Activated CD8-positive, alpha-beta memory T cell treated with anti-CD3 and anti-CD28 coated beads for 24 hours (primary cell): ENCODE data around the gene HK2.
"Not testable (repeated sequence)": the region's sequence is repeated elsewhere in the genome, so short reads cannot be mapped to it uniquely, and the experiment has no call there.

Experiments used
- DNase-seq: peaks from one replicate; pipeline ENCODE4 v3.0.0-alpha.2; 2020

HK2 gene

DNA sequence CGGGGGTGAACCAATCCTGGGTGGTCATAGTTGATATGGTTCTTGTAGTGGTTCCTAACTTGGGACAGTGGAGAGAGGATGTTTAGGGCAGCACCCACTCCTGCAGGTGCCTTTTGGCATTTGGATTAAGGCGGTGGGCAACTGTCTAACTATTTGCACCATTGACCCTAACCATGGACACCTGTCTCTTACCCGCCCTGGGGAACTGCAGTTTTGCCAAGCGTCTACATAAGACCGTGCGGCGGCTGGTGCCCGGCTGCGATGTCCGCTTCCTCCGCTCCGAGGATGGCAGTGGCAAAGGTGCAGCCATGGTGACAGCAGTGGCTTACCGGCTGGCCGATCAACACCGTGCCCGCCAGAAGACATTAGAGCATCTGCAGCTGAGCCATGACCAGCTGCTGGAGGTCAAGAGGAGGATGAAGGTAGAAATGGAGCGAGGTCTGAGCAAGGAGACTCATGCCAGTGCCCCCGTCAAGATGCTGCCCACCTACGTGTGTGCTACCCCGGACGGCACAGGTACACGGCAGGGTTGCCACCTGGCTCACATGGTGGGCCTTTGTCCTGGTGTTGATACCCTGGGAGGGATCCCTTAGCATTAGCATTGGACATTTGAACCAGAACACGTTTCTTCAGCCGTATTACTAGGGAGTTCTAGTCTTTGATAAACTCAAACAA, 46.3 kb downstream of the HK2 start:
- no peak for DNase-seq

DNA sequence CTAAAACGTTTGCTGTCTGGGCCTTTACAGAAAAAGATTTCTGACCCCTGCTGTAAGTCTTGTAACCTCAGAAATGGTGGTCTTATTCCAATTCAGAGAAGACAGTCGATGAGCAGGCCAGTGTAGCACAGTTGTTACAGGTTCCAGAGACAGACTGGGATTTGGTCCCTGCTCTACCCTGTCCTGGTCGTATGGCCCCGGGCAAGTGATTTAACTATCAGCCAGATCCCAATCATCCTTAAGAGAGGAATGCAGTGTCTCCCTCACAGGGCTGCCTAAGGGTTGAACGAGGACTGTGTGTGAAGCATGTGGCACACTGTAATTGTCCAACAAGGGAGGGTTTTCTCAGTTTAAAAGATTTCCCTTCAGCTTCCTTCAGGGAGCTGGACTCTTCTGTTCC, 47.2 kb downstream of the HK2 start:
- no peak for DNase-seq

DNA sequence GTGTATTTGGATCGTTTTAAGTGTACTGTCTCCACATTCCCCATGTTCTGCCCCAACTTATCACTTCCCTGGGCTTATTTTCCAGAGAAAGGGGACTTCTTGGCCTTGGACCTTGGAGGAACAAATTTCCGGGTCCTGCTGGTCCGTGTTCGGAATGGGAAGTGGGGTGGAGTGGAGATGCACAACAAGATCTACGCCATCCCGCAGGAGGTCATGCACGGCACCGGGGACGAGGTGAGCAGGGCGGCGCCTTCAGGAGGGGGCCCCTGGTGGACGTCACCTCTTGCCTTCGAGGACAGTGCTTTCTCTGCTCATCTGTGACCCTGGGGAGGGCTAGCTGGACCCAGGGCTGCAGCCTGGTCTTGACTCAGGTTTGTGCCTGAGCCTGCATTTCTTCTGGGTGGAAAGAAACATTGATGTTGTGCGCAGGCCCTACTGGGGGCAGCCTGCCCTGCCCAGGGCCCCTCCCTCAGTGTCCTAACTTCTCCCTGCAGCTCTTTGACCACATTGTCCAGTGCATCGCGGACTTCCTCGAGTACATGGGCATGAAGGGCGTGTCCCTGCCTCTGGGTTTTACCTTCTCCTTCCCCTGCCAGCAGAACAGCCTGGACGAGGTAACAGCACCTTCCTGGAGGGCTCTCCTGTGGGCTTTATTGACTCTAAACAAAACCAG, 47.8 kb downstream of the HK2 start:
- DNase-seq, result no peak

DNA sequence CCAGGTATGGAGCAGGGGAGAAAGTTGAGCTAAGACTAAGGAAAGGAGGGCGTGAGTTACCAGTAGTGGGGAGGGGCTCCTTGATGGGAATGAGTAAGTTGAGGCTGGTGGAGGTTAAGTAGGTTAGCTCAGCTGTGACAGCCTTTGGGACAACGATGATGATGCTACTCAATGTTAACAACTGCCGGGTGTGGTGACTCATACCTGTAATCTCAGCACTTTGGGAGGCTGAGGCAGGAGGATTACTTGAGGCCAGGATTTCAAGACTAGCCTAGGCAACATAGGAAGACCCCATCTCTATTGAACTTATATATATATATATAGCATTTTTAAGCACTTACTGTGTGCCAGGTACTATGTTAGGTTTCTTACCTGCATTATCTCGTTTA, 48.4 kb downstream of the HK2 start:
- no peak for DNase-seq

DNA sequence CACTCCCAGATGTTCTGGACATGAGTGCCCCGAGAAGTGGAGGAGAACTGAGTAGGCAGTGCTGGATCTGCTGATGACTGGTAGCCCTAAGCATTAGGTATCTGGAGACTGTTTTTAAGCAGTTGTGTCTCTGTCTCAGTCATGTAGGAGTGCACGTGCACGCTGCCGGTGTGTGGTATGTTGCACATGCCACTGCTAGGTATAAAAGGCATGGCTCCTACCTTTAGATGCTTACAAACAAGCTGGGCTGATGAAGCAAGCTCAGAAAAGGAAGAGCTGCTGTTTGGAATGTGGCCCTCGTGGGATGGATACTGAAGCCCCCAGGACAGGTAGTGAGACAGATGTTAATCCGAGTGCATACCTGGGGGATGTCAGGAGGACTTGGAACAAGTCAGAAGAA, 49.1 kb downstream of the HK2 start:
- no peak for DNase-seq

DNA sequence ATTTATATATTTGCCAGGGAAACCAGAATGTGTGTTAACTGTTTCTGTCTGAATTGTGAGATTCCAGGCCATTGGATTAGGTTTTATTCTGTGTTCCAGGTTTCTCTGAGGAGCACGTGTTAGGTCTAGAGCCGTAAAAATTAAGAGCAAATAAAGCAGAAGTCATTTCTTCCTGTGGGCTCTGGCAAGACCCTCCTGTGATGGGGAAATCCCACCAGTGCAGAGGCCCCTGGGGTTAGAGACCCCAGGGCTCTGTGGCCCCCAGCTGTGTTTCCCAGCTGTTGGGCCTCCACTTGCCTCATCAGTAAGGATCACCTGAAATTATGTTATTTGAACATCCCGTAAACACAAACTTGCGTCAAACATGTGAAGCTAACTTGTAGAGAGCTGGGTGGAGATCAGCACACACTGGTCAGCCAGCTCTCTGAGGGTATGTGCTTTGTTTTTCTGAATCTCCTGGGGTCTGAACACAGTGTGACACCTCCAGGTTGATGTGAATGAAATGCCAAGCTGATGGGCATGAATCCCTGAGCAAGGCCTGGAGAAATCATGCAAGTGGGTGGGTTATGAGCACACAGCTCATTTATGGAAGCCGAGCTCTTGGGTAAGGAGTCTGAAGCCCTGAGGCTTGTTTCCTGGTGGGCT, 50.3 kb downstream of the HK2 start:
- no peak for DNase-seq

DNA sequence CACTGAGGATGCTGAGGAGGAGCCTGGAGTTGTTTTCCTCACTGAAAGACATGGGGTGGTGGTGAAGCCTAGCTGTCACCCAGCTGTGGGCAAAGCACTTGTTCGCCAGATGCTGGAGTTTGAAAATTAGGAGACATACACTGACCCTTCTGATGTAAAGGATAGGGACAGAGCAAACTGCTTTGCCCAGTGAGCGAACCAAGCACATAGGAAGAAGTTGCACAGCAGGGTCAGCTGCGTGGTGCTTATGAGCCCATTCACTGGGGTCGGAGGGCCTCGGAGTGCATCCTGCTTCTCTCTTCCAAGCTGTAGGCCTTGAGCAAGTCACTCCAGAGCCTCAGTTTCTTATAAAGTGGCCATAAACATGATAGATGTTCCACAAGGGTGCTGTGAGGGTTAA, 50.9 kb downstream of the HK2 start:
- no peak for DNase-seq

DNA sequence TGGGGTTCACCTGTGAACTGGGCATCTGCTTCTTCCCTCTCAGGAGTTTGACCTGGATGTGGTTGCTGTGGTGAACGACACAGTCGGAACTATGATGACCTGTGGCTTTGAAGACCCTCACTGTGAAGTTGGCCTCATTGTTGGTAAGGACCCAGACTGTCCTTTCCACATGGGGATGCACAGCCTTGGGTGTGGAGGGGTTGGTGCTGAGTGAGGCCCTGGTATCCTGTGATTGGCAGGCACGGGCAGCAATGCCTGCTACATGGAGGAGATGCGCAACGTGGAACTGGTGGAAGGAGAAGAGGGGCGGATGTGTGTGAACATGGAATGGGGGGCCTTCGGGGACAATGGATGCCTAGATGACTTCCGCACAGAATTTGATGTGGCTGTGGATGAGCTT, 52.3 kb downstream of the HK2 start:
- no peak for DNase-seq

DNA sequence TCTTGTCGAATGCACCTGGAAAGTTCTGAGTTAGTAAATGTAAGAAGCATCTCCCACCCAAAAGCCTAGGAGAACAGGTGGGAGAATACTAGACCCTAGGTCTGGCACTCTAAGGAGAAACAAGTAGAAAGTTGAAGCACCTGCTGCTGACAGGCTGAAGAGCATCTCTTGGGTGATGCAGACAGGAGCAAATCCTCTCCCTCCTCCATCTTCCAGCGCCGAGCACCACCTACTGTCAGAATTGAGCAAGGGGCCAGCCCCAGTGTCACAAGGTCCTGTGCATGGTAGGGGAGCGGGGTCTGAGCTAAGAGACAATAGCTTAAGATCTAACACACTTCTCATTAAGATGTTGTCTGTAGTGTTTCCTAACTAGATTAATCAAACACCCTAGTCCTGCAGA, 52.9 kb downstream of the HK2 start:
- DNase-seq, result no peak

DNA sequence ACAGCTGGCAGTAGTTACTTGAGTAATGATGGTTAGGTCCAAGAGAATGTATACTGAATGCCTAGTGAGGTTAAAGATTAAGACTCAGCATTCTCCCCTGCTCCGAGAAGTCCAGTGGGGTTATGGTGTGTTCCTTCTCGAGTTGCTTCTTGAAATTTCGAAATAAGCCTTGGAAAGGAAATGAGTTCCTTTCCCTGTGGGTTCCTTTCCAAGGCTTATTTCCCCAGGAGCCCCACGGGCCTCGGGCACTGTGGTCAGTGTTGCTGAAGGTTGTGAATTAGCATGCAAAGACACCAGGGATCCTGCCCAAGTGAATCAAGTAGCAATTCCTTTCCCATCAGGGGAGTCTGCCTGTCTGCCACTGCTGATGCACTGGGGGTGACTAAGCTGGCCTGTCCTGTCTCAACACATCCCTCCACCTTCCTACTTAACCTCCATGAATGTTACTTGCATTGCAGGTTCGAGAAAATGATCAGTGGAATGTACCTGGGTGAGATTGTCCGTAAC, 53.6 kb downstream of the HK2 start:
- peak; percentile 41 for DNase-seq

DNA sequence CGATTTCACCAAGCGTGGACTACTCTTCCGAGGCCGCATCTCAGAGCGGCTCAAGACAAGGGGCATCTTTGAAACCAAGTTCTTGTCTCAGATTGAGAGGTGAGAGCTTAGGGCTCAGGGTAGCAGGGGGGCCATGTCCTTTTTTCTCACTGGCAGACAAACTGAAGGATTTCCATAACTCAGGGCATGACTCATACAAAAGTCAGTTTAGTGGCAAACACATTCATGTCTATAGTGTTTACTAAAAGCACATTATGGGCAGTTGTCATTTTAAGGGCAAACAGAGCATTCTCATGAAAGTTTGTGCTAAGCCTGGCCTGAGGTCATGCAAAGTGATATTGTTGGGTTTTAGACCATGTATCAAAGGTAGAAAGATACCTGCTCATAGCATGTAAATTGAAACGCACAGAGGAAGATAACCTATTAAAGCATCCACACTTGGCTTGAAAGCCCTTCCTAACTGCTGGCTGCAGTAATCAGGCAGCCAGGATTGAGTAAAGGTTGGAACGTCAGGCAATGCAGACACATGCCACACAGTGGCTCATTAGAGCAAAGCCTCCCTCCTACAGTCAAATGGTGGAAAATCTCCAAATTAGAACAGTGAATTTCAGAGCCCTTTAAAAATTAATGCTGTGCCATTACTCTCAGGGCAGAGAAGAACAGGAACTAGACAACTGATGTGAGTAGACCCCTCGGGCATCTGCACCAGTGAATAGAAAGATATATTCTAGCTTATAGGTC, 54.2 kb downstream of the HK2 start:
- no peak for DNase-seq

DNA sequence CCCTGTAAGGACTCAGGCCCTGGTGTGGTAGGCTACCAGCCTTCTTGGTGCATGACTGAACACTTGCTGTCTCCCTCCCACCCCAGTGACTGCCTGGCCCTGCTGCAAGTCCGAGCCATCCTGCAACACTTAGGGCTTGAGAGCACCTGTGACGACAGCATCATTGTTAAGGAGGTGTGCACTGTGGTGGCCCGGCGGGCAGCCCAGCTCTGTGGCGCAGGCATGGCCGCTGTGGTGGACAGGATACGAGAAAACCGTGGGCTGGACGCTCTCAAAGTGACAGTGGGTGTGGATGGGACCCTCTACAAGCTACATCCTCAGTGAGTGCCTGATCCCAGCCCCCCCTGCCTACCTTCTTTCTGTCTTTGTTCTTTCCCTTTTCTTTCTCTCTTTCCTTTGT, 55.2 kb downstream of the HK2 start:
- DNase-seq, result no peak

DNA sequence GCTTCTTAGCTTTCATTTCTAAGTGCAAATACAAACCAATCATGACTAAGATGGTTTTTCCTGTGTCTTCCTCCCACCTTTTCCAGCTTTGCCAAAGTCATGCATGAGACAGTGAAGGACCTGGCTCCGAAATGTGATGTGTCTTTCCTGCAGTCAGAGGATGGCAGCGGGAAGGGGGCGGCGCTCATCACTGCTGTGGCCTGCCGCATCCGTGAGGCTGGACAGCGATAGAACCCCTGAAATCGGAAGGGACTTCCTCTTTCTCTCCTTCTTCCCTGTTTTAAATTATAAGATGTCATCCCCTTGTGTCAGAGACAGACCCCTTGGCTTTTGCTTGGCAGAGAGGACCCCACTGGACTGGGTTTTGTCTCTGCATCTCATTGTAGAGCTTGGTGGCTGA, 56.8 kb downstream of the HK2 start:
- DNase-seq, result no peak

DNA sequence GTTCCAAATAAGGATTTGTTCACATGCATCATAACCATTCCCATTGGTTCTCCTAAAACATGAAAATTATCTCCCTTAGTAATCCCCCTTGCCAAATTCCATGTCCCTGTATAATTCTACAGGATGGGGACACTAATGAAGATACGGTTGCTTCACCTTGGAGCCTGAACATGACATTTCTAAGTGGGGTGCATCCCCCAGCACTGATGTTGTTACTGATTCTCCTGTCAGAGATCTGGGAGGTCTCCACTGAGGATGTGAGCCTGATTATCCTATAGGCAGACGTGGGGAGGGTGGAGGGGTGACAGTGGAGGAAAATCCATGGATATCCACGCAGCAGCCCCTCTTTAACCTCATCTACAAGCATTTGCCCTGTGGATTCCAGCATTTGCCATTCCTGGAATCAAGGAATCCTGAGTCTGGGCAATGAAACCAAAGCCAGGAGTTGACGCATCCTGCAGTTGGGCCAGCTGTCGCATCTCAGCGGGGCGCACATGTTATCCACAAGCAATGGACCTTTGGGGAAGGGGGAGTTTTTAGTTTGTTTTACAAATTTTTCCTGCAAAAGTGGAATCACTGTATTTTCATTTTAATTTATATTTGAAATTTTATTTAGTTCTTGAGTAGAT, 57.3 kb downstream of the HK2 start:
- DNase-seq, result no peak

DNA sequence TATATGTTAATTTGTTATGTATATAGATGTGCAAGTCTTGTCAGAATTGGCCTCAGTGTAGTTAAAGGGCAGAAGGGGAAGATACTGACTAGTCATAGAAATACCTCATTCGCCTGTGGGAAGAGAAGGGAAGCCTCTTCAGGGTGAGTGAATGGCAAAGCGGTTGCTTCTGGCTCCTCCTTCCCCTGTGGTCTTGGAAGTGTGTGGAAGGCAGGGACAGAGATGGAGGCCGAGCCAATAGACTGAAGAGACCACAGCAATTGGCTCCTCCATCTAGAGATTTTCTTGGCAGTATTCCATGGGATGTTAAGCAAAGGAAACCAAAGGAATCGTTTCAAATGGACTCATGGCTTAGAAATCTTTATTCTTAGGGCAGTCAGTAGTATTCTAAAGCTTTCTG, 57.9 kb downstream of the HK2 start:
- DNase-seq, result not testable (repeated sequence)

DNA sequence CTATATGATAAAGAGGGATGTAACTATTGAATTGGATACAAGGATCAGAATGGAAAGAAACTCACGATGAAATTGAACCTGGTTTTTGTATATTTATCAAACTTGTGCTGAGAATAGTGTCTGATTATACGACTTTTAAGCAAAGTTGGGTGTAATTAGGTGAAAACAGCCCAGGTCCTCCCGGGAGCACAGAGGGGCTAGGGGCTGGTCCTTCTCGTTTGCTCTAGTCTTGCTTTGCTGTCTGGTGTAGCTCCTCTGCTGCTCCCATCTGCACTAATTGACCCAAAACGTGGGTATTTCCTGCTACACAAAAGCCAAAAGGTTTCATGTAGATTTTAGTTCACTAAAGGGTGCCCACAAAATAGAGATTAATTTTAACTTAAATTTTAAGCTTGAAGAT, 58.7 kb downstream of the HK2 start:
- no peak for DNase-seq

DNA sequence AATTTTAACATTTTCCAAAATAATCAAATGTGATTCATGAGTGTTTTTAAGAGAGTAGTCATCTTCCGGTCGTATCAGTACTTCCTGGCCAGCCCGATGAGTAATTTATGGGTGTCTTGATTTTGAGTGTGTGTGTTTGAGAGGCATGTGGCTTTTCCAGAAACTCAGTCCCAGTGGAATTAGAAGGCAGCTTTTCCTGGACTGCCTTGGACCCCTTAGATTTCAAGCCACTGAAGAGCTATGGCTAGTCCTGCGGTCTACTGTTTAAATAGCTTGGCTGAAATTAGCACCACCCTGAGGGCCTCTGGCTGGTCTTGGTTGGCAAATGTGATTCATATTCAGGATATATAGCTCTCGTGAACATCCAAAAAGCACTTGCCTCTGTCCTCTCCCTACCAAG, 59.4 kb downstream of the HK2 start:
- no peak for DNase-seq

DNA sequence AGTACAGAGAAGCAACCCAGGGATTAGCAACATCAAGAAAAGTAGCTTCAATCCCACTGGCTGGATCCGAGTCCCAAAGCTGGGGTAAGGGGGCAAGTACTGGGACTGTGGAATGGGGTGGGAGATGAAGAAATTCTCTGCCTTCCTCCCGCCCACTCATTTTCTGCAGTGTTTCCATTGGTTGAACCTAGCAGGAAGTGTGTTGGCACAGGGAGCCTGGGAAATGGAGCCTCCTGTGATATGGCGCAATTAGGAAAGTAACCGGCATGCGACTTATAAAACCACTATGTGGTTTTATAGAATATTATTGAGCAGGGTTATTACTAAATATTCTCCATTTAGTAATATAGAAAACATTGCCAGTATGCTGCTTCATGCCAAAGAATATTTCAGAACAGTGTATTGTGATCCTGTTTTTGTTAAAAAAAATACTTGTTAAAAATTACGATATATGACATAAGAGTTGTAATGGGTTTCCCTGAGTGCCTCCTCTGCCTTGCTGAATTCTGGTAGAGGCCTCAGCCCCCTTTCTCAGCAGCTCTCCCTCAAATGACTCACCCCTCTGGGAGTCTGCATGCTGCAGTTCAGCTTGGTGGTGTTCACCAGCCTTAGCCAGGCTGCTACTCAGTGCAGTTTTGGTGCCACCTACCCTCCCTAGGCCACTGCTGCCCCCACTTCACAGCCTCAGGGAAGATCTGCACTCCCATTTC, 60.5 kb downstream of the HK2 start:
- no peak for DNase-seq

DNA sequence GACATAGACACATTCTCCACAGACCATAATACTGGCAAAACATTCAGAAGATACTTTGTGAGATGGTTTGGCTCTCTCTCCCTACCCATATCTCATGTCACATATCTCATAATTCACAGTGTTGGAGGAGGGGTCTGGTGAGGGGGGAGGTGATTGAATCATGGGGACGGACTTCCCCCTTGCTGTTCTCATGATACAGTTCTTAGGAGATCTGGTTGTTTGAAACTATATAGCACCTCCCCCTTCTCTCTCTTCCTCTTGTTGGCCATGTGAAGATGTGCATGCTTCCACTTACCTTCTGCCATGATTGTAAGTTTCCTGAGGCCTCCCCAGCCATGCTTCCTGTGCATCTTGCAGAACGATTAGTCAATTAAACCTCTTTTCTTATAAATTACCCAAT, 61.1 kb downstream of the HK2 start:
- no peak for DNase-seq

DNA sequence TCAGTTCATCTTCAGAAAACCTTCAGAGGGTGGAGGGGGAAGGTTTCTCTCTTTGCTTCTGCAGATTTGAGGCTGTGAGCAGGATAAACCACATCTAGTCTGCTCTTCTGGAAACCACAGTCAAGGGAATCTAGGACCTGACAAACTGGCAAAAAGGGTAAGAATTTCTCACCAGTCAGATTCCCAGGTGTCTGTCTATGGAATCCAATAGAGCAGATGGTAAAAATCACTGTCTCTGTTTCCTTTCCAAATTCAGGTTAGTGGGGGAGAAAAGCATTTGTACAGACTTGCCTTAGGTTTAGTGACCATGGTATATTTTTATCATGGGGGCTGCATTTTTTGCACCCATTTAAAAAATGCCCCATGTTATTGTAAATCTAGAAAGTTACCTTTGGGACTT, 62.3 kb downstream of the HK2 start:
- no peak for DNase-seq

DNA sequence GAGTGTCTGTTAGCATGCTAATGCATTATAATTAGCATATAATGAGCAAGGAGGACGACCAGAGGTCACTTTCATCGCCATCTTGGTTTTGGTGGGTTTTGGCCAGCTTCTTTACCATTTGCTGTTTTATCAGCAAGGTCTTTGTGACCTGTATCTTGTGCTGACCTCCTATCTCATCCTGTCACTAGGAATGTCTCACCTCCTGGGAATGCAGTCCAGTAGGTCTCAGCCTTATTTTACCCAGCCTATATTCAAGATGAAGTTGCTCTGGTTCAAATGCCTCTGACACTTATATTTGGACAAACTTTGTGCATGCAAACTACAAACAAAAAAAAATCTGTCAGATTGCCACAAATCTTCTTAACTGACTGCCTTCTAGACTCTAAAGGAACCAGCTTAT, 66.3 kb downstream of the HK2 start:
- not testable (repeated sequence) for DNase-seq

DNA sequence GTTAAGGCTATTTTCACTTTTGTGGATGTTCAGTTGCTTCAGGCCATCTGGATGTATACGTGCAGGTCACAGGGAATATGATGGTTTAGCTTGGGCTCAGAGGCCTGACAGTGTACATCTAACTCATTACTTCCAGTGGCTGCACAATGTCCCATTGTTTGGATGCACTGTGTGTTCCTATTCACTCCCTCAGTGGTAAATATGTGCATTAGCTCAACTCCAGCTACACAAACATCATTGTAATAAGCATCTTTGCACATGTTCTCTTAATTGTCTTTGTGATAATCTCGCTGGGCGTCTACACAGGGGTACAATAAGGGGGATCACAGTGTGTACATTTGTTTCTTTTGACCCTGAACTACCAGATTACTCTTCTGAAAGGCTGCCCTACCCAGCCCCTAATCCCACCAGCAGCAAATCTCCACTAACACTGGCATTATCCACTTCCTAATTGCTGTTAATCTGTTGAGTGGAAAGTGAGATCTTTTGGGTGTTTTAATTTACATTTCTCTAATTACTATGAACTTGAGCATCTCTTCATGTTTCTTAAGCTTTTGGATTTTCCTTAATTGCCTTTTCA, 68.4 kb downstream of the HK2 start:
- peak; percentile 3 for DNase-seq
